ENCODE results near the gene SLC16A6.
A peak's percentile ranks its signal among the peaks of the same experiment; 100 is the strongest.
"Not testable (repeated sequence)": the region's sequence is repeated elsewhere in the genome, so short reads cannot be mapped to it uniquely, and the experiment has no call there.

SLC16A6 gene

GRCh38 chr17:68248199-68248825, 42.6 kb downstream of the SLC16A6 start:
- no peak for DNase-seq (ENCODE audit: low read depth in 2 of 2)

DNA sequence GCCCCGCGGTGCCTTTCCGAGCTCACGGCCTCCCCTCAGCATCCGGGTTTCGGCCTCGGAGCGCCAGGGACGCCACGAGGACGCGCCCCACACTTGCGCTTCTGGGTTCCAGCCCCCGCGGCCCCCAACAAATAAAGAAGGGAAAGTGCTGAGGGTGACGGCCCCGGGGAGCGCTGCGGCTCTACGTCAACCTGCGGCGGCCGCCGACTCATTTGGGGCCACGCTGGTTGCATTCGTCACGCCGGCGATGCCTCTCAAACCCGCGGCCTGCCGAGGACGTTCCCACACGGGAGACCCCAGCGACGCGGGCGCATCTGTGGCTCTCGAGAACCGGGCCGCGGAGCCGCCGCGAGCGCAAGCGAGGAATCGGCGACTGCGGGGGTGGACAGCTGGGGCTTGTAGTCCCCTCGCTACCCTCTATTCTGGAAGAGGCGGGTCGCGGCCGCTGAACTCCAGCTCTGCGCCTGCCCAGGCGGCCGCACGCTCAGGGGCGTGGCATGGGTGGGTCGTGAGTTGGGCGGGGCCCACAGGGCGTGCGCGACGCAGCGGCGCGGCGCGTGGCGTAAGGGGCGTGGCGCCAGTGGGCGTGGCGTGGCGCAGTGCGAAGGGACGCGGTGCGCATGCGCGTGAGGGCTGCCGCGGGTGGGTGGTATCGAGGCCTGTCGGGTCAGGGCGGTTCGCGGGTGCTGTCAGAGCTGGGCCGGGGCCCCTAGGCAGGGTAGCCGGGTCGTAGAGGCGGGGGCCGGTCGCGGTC, 43.3 kb downstream of the SLC16A6 start, which contains the start of gene AMZ2:
TSS of gene AMZ2 (plus strand) at position 599 of the 754 bp plus-strand sequence. CDS start 2,145 bp downstream, outside the sequence.
- peak; percentile 96 to 97 for DNase-seq (ENCODE audit: low read depth in 2 of 2)

- DNase-seq (ENCODE audit: low read depth in 2 of 2), result no peak
Measured at GRCh38 chr17:68246271-68247028, 44.5 kb downstream of the SLC16A6 start.

DNA sequence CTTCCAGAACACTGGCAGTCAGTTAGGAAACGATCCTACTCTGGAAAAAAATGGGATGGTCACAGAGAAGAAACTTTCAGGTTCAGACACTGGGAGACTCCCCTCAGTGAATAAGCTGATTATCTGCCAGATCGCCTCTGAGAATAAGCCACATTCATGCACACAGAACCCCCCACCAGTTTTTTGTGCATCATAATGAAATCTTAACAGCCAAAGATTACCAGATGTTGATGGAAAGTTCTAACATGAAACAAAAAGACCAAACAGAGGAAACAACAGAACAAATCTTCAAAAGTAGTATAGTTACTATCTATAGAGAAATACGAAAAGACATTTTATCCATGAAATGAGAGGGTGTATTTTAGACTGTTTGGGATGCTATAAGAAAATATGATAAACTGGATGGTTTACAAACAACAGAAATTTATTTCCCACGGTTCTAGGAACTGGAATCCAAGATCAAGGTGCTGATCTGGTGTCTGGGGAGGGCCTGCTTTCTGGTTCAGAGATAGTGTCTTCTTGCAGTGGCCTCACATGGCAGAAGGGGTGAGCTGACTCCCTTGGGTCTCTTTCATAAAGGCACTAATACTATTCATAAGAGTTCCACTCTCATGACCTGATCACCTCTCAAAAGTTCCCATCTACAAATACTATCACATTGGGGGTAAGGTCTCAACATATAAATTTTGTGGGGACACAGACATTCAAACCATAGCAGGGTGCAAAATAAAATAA, 51.1 kb downstream of the SLC16A6 start:
- DNase-seq (ENCODE audit: low read depth in 2 of 2), result no peak

DNA sequence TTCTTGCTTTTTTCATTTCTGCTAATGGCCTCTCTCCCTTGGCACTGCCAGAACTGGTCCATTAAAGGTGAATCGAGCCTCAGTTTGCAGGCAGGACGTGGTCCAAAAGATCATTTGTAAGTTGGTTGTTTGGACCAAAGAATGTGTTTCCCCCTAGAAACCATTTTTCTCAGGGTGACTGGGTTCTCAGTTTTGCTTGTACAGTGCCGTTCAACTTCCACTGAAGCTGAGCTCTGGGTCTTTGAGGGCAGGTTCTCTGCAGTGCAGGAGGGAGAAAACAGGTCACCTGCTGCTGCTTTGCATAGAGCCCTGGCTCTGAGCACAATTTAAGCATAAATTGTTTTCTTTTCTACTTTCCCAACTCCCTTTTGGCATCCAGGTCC, 52.1 kb downstream of the SLC16A6 start:
- no peak for DNase-seq (ENCODE audit: low read depth in 2 of 2)

GRCh38 chr17:68238164-68238870, 52.6 kb downstream of the SLC16A6 start:
- no peak for DNase-seq (ENCODE audit: low read depth in 2 of 2)

- not testable (repeated sequence) for DNase-seq (ENCODE audit: low read depth in 2 of 2)
Measured at GRCh38 chr17:68237369-68238163, 53.4 kb downstream of the SLC16A6 start.

DNA sequence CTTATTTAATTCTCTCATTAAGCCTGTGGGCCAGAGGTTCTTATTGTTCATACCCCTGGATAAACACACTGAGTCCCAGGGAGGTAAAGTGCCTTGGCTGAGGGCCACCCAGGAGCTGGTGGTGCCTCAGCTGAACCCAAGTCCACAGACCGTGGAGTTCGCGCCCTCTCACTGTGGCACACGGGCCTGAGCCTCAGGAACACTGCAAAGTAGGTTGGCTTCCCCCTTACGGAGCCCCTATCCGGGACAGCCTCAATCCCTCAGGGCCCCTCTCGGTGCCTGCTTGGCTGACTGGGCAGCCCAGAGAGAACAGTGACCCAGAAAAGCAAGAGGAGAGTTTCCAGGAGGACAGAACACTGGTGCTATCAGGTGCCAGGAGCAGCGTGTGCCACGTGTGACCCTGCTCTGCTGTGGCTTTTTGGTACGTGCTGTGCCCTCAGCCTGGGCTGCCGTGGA, 55.6 kb downstream of the SLC16A6 start:
- DNase-seq (ENCODE audit: low read depth in 2 of 2), result not testable (repeated sequence)

DNA sequence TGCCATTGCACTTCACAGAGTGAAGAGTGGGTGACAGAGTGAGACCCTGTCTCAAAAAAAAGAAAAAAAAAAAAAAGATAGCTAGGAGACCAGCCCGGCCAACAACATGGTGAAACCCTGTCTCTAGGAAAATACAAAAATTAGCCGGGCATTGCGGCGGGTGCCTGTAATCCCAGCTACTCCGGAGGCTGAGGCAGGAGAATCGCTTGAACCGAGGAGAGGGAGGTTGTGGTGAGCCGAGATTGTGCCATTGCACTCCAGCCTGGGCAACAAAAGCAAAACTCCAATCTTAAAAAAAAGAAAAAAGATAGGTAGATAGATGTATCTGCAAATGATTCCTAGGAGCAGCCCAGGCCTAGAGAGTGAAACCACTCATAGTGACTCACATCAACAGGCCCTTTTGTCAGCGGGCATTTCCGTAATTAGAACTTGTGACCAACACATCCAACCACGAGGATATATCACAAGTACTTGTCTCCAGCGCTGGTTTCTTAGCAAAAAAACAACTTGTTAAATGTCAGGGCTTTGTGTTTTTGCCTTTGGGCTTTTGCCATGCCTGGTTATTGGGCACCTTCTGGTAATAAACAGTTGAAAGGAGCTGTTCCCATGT, 56.1 kb downstream of the SLC16A6 start:
- not testable (repeated sequence) for DNase-seq (ENCODE audit: low read depth in 2 of 2)

DNA sequence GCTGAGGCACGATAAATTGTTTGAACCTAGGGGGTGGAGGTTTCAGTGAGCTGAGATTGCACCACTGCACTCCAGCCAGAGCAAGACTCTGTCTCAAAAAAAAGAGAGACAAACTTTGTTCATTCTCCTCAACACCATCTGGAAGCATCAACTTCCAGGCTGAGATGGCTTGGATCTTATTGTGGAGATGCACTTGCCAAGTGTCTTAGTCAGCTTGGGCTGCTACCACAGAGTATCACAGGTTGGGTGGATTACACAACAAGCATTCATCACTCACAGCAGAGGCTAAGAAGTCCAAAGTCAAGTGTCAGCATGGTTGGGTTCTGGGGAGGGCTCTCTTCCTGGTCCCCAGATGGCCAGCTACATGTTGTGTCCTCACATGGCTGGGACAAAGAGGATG, 58.2 kb downstream of the SLC16A6 start:
- DNase-seq (ENCODE audit: low read depth in 2 of 2), result not testable (repeated sequence)

GRCh38 chr17:68231541-68231940, 59.4 kb downstream of the SLC16A6 start:
- no peak for DNase-seq (ENCODE audit: low read depth in 2 of 2)

DNA sequence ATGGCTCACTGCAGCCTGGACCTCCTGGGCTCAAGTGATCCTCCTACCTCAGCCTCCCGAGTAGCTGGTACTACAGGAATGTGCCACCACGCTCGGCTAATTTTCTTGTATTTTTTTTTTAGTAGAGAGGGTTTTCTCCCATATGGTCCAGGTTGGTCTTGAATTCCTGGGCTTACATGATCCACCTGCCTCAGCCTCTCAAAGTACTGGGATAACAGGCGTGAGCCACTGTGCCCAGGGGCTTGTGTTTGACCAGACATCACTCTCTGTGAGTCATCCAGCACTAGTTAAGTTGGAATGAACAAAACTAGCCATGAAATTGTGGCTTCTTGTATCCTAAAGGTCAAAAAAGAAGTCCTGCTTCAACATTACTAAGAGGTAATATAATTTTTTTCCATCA, 59.8 kb downstream of the SLC16A6 start:
- not testable (repeated sequence) for DNase-seq (ENCODE audit: low read depth in 2 of 2)

DNA sequence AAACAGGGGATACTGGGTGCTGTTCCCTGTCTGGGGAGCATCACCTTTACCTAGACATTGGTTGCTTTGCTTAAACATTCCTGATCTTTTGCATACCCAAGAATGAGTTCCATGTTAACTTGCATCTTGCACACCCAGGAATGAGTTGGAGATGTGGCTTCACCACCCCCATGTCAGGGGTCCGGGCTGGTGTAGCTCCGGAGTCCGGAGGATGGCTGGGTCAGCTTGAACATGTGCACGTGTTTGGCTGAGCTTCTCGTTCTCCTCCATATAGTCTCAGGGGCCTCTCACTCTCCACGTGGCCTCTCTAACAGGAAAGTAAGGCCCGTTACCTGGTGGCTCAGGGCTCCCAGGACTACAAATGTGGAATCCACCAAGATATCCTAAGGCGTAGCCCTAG, 61.3 kb downstream of the SLC16A6 start:
- DNase-seq (ENCODE audit: low read depth in 2 of 2), result no peak

GRCh38 chr17:68228817-68229570, 61.9 kb downstream of the SLC16A6 start:
- DNase-seq (ENCODE audit: low read depth in 2 of 2), result no peak

DNA sequence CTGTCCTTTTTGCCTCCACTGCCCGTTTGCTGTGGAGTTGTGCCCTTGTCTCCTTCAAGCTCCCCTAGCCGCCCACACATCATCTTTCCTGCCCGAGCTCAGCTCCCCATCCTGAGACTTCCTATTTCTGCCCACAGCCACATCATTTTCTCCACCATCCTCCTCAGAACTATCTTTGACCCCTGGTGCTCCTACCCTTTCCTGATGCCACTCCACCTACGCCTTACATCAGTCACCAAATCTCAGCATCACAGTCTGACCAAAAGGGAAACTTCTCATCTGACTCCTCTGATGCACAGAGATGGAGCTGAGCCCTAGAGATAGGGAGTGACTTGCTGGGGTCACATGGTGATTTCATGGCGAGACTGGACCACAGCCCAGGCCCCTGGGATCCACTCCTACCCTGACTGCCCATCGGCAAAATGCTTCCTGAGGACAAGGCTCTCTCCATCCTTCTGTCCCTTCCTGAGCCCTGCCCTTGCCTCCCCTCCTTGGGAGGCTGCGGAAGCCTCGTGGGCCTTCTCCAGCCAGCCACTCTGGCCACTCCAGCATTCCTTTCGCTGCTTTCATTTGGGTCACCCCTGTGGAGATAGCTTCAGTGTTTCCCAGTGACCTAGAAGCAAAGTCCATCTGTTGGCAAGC, 62.8 kb downstream of the SLC16A6 start:
- DNase-seq (ENCODE audit: low read depth in 2 of 2), result not testable (repeated sequence)

DNA sequence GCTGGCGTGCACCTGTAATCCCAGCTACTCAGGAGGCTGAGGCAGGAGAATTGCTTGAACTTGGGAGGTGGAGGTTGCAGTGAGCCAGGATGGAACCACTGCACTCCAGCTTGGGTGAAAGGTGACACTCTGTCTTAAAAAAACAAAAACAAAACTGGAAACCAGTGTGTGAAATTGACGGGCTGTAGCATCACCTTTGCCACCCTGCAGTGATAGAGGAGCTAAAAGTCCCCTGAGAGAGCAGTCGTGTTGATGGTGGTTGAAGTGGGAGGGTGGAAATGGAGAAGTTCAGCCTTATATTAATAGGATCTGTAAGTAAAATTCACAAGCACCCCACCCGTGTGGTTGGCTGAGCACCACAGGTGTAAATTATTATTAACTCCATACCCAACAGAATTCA, 65.9 kb downstream of the SLC16A6 start:
- not testable (repeated sequence) for DNase-seq (ENCODE audit: low read depth in 2 of 2)

DNA sequence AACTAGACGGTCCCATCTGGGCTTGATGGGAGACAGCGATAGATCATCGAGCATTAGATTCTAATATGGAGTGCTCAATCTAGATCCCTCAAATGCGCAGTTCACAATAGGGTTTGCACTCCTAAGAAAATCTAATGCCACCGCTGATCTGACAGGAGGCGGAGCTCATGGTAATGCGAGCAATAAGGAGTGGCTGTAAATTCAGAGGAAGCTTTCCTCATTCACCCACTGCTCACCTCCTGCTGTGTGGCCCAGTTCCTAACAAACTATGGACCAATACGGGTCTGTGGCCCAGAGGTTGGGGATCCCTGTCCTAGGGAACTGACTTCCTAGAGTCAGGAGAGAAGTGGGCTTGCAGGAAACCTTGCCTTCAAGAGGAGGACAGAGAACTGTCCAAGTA, 68.3 kb downstream of the SLC16A6 start:
- no peak for DNase-seq (ENCODE audit: low read depth in 2 of 2)

- no peak for DNase-seq (ENCODE audit: low read depth in 2 of 2)
Measured at GRCh38 chr17:68221786-68222185, 69.1 kb downstream of the SLC16A6 start.

DNA sequence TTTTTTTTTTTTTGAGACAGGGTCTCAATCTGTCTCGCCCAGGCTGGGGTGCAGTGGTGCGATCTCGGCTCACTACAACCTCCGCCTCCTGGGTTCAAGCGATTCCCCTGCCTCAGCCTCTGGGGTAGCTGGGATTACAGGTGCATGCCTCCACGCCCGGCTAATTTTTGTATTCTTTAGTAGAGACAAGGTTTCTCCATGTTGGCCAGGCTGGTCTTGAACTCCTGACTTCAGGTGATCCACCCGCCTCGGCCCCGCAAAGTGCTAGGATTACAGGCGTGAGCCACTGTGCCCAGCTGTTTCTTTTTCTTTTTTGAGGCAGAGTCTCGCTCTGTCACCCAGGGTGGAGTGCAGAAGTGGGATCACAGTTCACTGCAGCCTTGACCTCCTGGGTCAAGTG, 70.1 kb downstream of the SLC16A6 start:
- DNase-seq (ENCODE audit: low read depth in 2 of 2), result not testable (repeated sequence)

Data from stimulated activated CD8-positive, alpha-beta memory T cell treated with anti-CD3 and anti-CD28 coated beads, Interleukin-2, amount 100 ng/mL, for 48 hours (primary cell).